ENCODE data around the gene CFAP97D2.
"Not testable (repeated sequence)": the region's sequence is repeated elsewhere in the genome, so short reads cannot be mapped to it uniquely, and the experiment has no call there.

CFAP97D2 gene

DNA sequence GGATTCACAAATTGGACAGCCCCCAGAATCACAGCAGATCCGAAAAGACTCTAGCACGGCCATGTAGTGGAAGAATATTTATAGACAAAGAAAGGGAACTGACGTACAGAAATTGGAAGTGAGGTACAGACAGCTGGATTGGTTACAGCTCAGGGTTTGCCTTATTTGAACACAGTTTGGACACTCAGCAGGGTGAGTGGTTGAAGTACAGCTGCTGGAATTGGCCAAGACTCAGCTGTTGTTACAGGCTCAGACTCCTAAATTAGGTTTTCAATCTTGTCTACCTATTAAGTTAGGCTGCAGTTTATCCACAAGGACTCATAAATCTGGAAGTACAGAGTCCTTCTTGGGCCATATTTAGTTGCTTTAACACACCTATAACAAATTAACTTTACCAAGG, 5.8 kb upstream of the CFAP97D2 start:
- TF ChIP-seq, protein P1, sequence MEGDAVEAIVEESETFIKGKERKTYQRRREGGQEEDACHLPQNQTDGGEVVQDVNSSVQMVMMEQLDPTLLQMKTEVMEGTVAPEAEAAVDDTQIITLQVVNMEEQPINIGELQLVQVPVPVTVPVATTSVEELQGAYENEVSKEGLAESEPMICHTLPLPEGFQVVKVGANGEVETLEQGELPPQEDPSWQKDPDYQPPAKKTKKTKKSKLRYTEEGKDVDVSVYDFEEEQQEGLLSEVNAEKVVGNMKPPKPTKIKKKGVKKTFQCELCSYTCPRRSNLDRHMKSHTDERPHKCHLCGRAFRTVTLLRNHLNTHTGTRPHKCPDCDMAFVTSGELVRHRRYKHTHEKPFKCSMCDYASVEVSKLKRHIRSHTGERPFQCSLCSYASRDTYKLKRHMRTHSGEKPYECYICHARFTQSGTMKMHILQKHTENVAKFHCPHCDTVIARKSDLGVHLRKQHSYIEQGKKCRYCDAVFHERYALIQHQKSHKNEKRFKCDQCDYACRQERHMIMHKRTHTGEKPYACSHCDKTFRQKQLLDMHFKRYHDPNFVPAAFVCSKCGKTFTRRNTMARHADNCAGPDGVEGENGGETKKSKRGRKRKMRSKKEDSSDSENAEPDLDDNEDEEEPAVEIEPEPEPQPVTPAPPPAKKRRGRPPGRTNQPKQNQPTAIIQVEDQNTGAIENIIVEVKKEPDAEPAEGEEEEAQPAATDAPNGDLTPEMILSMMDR (IDR thresholded peaks at IDR 0.05; ENCODE audit: low read length, missing control alignments): no peak
- H3K4me3 ChIP-seq (replicated peaks; ENCODE audit: low read depth, low read length): no peak overlapping the region
- peak; percentile 30 for DNase-seq (ENCODE audit: low read depth)

DNA sequence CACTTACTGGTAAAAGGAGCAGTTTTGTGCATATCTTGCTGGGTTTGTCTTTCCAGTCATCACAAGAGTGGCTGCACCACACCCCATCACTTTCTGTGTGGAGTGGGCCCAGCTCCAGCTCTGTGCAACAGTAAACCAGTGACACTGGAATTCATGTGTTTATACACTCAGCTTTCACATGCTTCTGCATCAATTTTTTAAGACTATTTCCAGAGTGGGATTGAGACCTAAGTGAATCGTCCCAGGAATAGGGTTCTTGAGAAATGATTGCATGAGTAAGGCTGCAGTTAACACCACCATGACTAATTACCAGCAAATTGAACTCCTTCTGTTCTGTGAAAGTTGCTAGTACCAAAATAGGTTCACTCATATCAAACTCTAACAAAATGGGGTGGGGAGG, 5.3 kb upstream of the CFAP97D2 start:
- H3K4me3 ChIP-seq (replicated peaks; ENCODE audit: low read depth, low read length): no peak overlapping the region
- DNase-seq (ENCODE audit: low read depth): no peak
- TF ChIP-seq, protein P1 (IDR thresholded peaks at IDR 0.05; ENCODE audit: low read length, missing control alignments): no peak

DNA sequence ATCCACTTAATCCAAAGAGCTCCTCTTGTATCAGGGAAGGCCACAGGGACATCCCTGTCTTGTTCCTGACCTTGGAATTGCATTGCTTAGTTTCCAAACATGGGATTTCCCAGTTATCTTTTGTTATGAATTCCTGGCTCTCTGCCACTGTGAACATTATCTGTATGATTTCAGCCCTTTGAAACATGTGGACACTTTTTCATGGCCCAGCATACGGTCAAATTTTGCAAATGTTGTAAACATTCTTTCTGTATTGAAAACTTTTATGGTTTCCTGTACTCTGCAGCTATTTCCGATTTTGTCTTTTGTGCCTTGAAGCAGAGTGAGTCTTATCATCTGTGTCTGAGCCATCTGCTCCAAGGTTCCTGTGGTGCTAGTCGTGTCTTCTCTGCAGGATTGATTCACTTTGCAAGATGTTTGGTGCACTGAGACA, 4.5 kb upstream of the CFAP97D2 start:
- peak; percentile 74 for DNase-seq (ENCODE audit: low read depth)
- no peak overlapping the region for H3K4me3 ChIP-seq (replicated peaks; ENCODE audit: low read depth, low read length)
- TF ChIP-seq, protein P1 (IDR thresholded peaks at IDR 0.05; ENCODE audit: low read length, missing control alignments): no peak

DNA sequence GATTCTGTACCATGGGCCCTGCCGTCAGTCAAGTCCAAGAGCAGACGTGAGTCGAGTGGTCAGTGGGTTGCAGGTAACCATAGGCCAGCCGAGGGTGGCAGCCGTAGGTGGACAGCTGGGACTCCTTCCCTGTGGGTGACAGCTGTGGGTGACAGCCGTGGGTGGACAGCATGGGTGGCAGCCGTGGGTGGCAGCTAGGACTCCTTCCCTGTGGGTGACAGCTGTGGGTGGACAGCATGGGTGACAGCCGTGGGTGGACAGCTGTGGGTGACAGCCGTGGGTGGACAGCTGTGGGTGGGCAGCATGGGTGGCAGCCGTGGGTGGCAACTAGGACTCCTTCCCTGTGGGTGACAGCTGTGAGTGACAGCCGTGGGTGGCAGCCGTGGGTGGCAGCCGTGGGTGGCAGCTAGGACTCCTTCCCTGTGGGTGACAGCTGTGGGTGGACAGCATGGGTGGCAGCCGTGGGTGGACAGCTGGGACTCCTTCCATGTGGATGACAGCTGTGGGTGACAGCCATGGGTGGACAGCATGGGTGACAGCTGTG, 2.6 kb upstream of the CFAP97D2 start:
- H3K4me3 ChIP-seq (replicated peaks; ENCODE audit: low read depth, low read length); DNase-seq (ENCODE audit: low read depth): not testable (repeated sequence)

DNA sequence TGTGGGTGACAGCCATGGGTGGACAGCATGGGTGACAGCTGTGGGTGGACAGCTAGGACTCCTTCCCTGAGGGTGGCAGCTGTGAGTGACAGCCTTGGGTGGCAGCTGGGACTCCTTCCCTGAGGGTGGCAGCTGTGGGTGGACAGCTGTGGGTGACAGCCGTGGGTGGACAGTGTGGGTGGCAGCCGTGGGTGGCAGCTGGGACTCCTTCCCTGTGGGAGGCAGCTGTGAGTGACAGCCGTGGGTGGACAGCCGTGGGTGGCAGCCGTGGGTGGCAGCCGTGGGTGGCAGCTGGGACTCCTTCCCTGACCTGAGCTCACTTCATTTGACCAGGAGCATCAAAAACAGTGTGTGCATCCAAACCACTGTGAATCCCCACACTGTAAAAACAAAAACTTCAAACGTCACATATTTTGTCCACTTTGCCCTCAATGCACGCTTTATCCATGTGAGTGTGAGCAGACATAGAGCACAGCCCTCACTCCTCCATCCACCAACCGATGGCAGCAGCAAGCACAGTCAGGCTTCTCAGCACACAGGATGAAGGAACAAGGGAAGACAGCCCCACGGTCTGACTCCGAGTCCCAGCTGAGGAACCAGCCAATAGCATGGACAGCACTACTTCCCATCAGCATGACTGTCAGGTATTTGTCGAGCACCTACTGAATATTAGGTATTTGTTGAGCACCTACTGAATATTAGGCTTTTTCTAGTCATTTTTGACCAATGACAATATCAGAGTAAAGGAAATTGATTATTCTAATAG, 1.6 kb upstream of the CFAP97D2 start:
- TF ChIP-seq, protein P1 (IDR thresholded peaks at IDR 0.05; ENCODE audit: low read length, missing control alignments): no peak
- DNase-seq (ENCODE audit: low read depth): no peak

DNA sequence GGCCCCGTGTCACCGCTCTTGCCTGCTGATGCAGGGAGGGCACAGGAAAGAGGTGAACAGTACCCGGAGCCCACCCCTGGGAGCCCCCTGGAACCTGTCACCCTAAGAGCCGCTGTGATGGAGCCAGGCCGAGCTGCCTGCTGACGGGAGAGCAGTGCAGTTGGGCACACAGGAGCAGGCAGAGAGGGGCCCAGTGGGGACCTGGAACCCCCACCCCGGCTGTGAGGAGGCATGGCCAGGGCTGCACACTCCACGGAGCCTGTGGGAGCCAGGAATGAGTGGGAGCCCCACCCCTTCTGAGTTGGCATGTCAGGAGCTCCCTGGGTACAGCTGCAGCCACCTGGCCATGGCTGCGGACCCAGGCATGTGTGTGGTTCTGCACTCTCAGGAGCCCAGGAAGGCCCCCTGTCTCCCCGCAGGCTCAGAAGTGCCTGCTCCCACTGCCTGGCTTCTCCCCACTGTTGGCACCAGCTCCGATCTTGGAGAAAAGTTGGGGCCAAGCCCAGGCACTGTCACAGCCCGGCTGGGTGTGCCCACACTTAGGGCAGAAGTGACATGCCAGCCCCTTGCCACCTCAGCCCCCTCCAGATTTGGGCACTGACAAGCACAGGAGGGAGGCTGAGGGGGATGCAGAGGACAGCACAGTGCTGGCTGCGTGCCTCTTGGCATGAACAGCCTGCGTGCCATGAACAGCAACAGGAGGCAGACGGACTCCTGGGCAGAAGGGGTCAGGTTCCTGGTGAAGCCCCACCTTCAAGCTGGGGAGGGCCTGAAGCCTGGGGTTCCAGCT, 6.3 kb downstream of the CFAP97D2 start:
- no peak overlapping the region for H3K4me3 ChIP-seq (replicated peaks; ENCODE audit: low read depth, low read length)
- TF ChIP-seq, protein P1 (IDR thresholded peaks at IDR 0.05; ENCODE audit: low read length, missing control alignments): no peak
- DNase-seq (ENCODE audit: low read depth): no peak

More for the DNA sequence above, 1.6 kb upstream of the CFAP97D2 start:
- H3K4me3 ChIP-seq (replicated peaks; ENCODE audit: low read depth, low read length): no peak overlapping the region

DNA sequence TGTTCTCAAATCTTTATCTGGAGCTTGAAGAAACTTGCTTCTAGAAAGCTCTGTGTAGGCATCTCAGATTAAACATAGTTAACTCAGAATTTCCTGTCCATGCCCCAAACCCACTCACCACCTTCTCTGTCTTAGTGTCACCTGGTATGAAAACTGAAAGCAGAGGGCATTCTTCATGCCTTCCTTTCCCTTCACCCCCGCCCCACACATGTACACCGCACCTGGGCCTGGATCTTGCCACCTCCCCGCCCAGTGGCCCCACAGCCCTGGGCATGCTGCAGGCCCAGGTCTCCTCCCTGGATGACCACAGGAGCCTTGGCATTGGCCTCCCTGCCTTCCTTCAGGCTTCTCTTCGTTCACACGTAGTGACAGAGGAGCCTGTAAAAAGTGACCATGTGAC, 15.8 kb downstream of the CFAP97D2 start:
- TF ChIP-seq, protein P1 (IDR thresholded peaks at IDR 0.05; ENCODE audit: low read length, missing control alignments): no peak
- DNase-seq (ENCODE audit: low read depth): no peak
- H3K4me3 ChIP-seq (replicated peaks; ENCODE audit: low read depth, low read length): no peak overlapping the region
